Small intestine (tissue), 7 donors: ENCODE results near the gene CCDC18. TPM values are rescaled to one million over a fixed set of nuclear protein-coding genes. Genes with fewer than 3 reads are reported as not detected.
A peak's percentile ranks its signal among the peaks of the same experiment; 100 is the strongest.

Source experiments
- DNase-seq, 2 donors: peaks; one replicate each; pipeline versions ENCODE4 v3.0.0 to v3.0.0-alpha.2; 2013
- FAIRE-seq: peaks from 2 replicates; lab custom pipeline; 2012; peaks lifted over from hg19 to GRCh38; lab: Jason Lieb, UNC
- H3K27ac ChIP-seq, 3 donors: one replicate each; pipeline ENCODE4 v1.5.1; 2013; ENCODE audit warnings: low read length in 2 of 3, mild to moderate bottlenecking in 2 of 3, control low read depth in 1 of 3, inconsistent platforms in 1 of 3, low read depth in 1 of 3, moderate library complexity in 1 of 3
- H3K27me3 ChIP-seq, 3 donors: one replicate each; pipeline ENCODE4 v1.6.1; 2013; ENCODE audit warnings: low read length in 3 of 3, inconsistent platforms in 1 of 3; ENCODE audit not compliant: control insufficient read depth in 3 of 3, insufficient read depth in 3 of 3
- H3K36me3 ChIP-seq, 3 donors: one replicate each; pipeline ENCODE4 v1.6.1; 2013; ENCODE audit warnings: low read length in 3 of 3, inconsistent platforms in 1 of 3, low read depth in 1 of 3, mild to moderate bottlenecking in 1 of 3, moderate library complexity in 1 of 3; ENCODE audit not compliant: control insufficient read depth in 3 of 3, insufficient read depth in 2 of 3
- H3K4me1 ChIP-seq, 3 donors: one replicate each; pipeline ENCODE4 v1.6.1; 2013; ENCODE audit warnings: low read length in 2 of 3, inconsistent platforms in 1 of 3, low read depth in 1 of 3, mild to moderate bottlenecking in 1 of 3, moderate library complexity in 1 of 3; ENCODE audit not compliant: control insufficient read depth in 3 of 3, insufficient read depth in 2 of 3
- H3K4me3 ChIP-seq, 3 donors: one replicate each; pipeline ENCODE4 v1.5.1; 2013; ENCODE audit warnings: low read length in 3 of 3, control low read depth in 1 of 3, inconsistent platforms in 1 of 3, low read depth in 1 of 3, mild to moderate bottlenecking in 1 of 3, moderate library complexity in 1 of 3
- H3K9me3 ChIP-seq, 2 donors: one replicate each; pipeline ENCODE4 v1.6.1; 2013; ENCODE audit warnings: low read depth in 1 of 2, low read length in 1 of 2; ENCODE audit not compliant: control insufficient read depth in 2 of 2, insufficient read depth in 1 of 2
- WGBS, 3 donors: extraction: QIAGEN DNeasy Blood & Tissue Kit; methylation state at CpG; one replicate each; pipeline ENCODE4 v1.1.7; 2013; 5-methylcytosine and 5-hydroxymethylcytosine counted together
- polyA plus RNA-seq, 4 donors: library from polyadenylated mRNA; stranded (reverse) in 3 of 4; unstranded in 1 of 4; fragments of 200-250 nt in 3 of 4; fragments of 120-200 nt in 1 of 4; gene quantifications; one replicate each; pipeline versions ENCODE4 v1.2.1 to v1.2.3, GENCODE V29; 2013
- donor health status: healthy with polysubstance abuse.
- donor health status: control.
- donor health status: control.
- donor health status: Bipolar disorder and iron deficiency.
- donor health status: healthy.

Gene CCDC18
- polyA plus RNA-seq, 4 donors: 1.4 to 6.4 (median 4.3) TPM

- Histone ChIP-seq H3K4me1 (peaks cover 0 to 3% (median 0%) of the 10 kb centered on the region in 3 donors), H3K27ac (no peak overlapping the region), H3K9me3 (no peaks in the 10 kb centered on the region), H3K36me3 (peaks cover 0 to 7% (median 0%) of the 10 kb centered on the region in 3 donors), H3K27me3 (no peaks in the 10 kb centered on the region), H3K4me3 (no peak overlapping the region)
- 30 to 32% (median 31%) methylated on average over 2 of the region's 2 CpGs for WGBS, 3 donors
- FAIRE-seq (peak; percentile 89), DNase-seq (peak; percentile 68 to 70)
Observed at GRCh38 chr1:93304716-93305138, 124.2 kb downstream of the CCDC18 start.

GRCh38 chr1:93306920-93307319, 126.4 kb downstream of the CCDC18 start:
- no peak overlapping the region for H3K4me3 ChIP-seq
- peaks cover 0 to 3% (median 0%) of the 10 kb centered on the region in 3 donors for H3K36me3 ChIP-seq
- DNase-seq (no peak), FAIRE-seq (no peak)
- H3K9me3 ChIP-seq: no peaks in the 10 kb centered on the region
- H3K27me3 ChIP-seq: no peaks in the 10 kb centered on the region
- H3K4me1 ChIP-seq: peaks cover 0 to 3% (median 0%) of the 10 kb centered on the region in 3 donors
- H3K27ac ChIP-seq: no peak overlapping the region

- FAIRE-seq: no peak
Observed at GRCh38 chr1:93313026-93313425, 132.5 kb downstream of the CCDC18 start.

GRCh38 chr1:93317207-93317606, 136.7 kb downstream of the CCDC18 start:
- 57 to 88% (median 65%) methylated on average over 2 of the region's 2 CpGs for WGBS, 3 donors
- DNase-seq: no peak
- H3K4me1 ChIP-seq: no peaks in the 10 kb centered on the region
- H3K27ac ChIP-seq: no peak overlapping the region
- H3K36me3 ChIP-seq: peaks cover 0 to 2% (median 0%) of the 10 kb centered on the region in 3 donors
- no peaks in the 10 kb centered on the region for H3K9me3 ChIP-seq
- FAIRE-seq: no peak
- no peaks in the 10 kb centered on the region for H3K27me3 ChIP-seq
- no peak overlapping the region for H3K4me3 ChIP-seq

More at GRCh38 chr1:93313026-93313425, 132.5 kb downstream of the CCDC18 start:
- no peaks in the 10 kb centered on the region for H3K4me1 ChIP-seq
- H3K4me3 ChIP-seq: no peak overlapping the region
- peaks cover 0 to 2% (median 0%) of the 10 kb centered on the region in 3 donors for H3K36me3 ChIP-seq
- no peaks in the 10 kb centered on the region for H3K9me3 ChIP-seq
- DNase-seq: no peak
- H3K27ac ChIP-seq: no peak overlapping the region
- 71 to 84% (median 74%) methylated on average over 4 of the region's 4 CpGs for WGBS, 3 donors
- H3K27me3 ChIP-seq: no peaks in the 10 kb centered on the region

GRCh38 chr1:93317943-93318342, 137.4 kb downstream of the CCDC18 start:
- Histone ChIP-seq H3K4me3 (no peak overlapping the region), H3K4me1 (no peaks in the 10 kb centered on the region), H3K36me3 (peaks cover 0 to 2% (median 0%) of the 10 kb centered on the region in 3 donors), H3K9me3 (no peaks in the 10 kb centered on the region), H3K27ac (no peak overlapping the region), H3K27me3 (no peaks in the 10 kb centered on the region)
- DNase-seq: no peak
- WGBS, 3 donors: 97 to 100% (median 98%) methylated on average over 2 of the region's 2 CpGs
- FAIRE-seq: no peak

GRCh38 chr1:93321720-93322119, 141.2 kb downstream of the CCDC18 start:
- Histone ChIP-seq H3K9me3 (no peaks in the 10 kb centered on the region), H3K36me3 (peaks cover 0 to 2% (median 0%) of the 10 kb centered on the region in 3 donors), H3K4me3 (no peak overlapping the region), H3K27me3 (no peaks in the 10 kb centered on the region), H3K4me1 (peaks cover 0 to 2% (median 2%) of the 10 kb centered on the region in 3 donors), H3K27ac (no peak overlapping the region)
- DNase-seq (peak; percentile 34 to 70), FAIRE-seq (no peak)
- WGBS, 3 donors: 38 to 79% (median 62%) methylated on average over 1 of the region's 1 CpG

- no peaks in the 10 kb centered on the region for H3K9me3 ChIP-seq
- no peaks in the 10 kb centered on the region for H3K36me3 ChIP-seq
- no peak overlapping the region for H3K4me3 ChIP-seq
- no peaks in the 10 kb centered on the region for H3K27me3 ChIP-seq
- WGBS, 3 donors: 89 to 96% (median 95%) methylated on average over 3 of the region's 3 CpGs
- DNase-seq (no peak), FAIRE-seq (no peak)
- H3K4me1 ChIP-seq: peaks cover 0 to 2% (median 2%) of the 10 kb centered on the region in 3 donors
- no peak overlapping the region for H3K27ac ChIP-seq
Observed at GRCh38 chr1:93322349-93322748, 141.8 kb downstream of the CCDC18 start.

GRCh38 chr1:93323185-93323820, 142.8 kb downstream of the CCDC18 start:
- 63 to 84% (median 84%) methylated on average over 3 of the region's 3 CpGs for WGBS, 3 donors
- Histone ChIP-seq H3K4me1 (peaks cover 0 to 2% (median 2%) of the 10 kb centered on the region in 3 donors), H3K27ac (no peak overlapping the region), H3K27me3 (no peaks in the 10 kb centered on the region), H3K36me3 (no peaks in the 10 kb centered on the region), H3K4me3 (no peak overlapping the region), H3K9me3 (no peaks in the 10 kb centered on the region)
- DNase-seq (no peak), FAIRE-seq (no peak)
